T-helper 2 cell treated with Interferon-gamma antibody and Interleukin-4, amounts not matched to agents 100 ng/mL and 5 ng/mL, for 36 hours (primary cell): ENCODE measurements around the gene IQSEC3. TPM values are rescaled to one million over a fixed set of nuclear protein-coding genes. Genes with fewer than 3 reads are reported as not detected.

ENCODE experiments used
- intact Hi-C: fragments of 100-400 bp; cut with micrococcal nuclease; formaldehyde crosslinking; loops from one replicate; pipeline ENCODE4 v1.15.1; 2023
- total RNA-seq: library from RNA; stranded (reverse); gene quantifications from 2 replicates; pipeline ENCODE4 v1.2.3, GENCODE V29; 2022

The IQSEC3 gene
- total RNA-seq, 1 donor from 2014 or later: 0.11 TPM

- intact Hi-C loops: no loop called here
Measured at GRCh38 chr12:162467-163307, 96.1 kb downstream of the IQSEC3 start.

GRCh38 chr12:163406-163986, 96.9 kb downstream of the IQSEC3 start:
- intact Hi-C loops: no loop called here

GRCh38 chr12:164207-164606, 97.6 kb downstream of the IQSEC3 start:
- intact Hi-C loops: no loop called here

GRCh38 chr12:165862-166368, 99.3 kb downstream of the IQSEC3 start:
- intact Hi-C loops: no loop called here

- intact Hi-C loops: no loop called here
Measured at GRCh38 chr12:166425-167075, 100.0 kb downstream of the IQSEC3 start.

GRCh38 chr12:167959-168600, 101.5 kb downstream of the IQSEC3 start:
- intact Hi-C loops: no loop called here

GRCh38 chr12:168763-169525, 102.4 kb downstream of the IQSEC3 start:
- intact Hi-C loops: no loop called here

- intact Hi-C loops: no loop called here
Measured at GRCh38 chr12:169528-170370, 103.2 kb downstream of the IQSEC3 start.

GRCh38 chr12:170371-171225, 104.0 kb downstream of the IQSEC3 start:
- intact Hi-C loops: no loop called here

GRCh38 chr12:171276-171675, 104.7 kb downstream of the IQSEC3 start:
- intact Hi-C loops: no loop called here

GRCh38 chr12:171743-172676, 105.4 kb downstream of the IQSEC3 start:
- intact Hi-C loops: no loop called here

GRCh38 chr12:172732-173161, 106.2 kb downstream of the IQSEC3 start:
- intact Hi-C loops: no loop called here

- intact Hi-C loops: no loop called here
Measured at GRCh38 chr12:174124-174523, 107.6 kb downstream of the IQSEC3 start.

- intact Hi-C loops: no loop called here
Measured at GRCh38 chr12:174596-174995, 108.0 kb downstream of the IQSEC3 start.

- intact Hi-C loops: no loop called here
Measured at GRCh38 chr12:175250-175649, 108.7 kb downstream of the IQSEC3 start.

GRCh38 chr12:175759-176158, 109.2 kb downstream of the IQSEC3 start:
- intact Hi-C loops: no loop called here

GRCh38 chr12:176321-177181, 110.0 kb downstream of the IQSEC3 start:
- intact Hi-C loops: no loop called here
